ENCODE data around the gene CCDC170. TPM values are rescaled to one million over a fixed set of nuclear protein-coding genes. Genes with fewer than 3 reads are reported as not detected.

CCDC170 gene
- total RNA-seq, 2 experiments from 2014 or later = not detected

DNA sequence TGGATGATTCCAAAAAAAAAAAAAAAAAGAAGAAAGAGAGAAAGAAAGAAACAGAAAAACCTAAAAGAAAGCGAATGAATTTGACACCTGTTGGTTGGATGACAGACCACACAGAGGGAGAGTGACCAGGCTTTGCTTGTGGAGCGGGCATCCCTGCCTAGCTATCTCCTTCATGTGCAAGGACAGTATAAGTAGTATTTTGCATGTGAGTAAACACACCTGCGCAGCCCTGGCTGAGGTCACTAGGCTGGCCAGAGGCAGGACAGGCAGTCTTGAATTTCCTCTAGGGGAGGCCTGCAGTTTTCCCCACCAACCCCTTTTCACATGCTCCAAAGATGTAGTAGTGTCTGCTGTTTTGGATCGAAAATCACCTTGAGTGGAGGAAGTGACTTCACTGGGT, 126.4 kb downstream of the CCDC170 start:
- H3K27me3 Mint-ChIP-seq = peaks cover 23% of the 10 kb centered on the region
- intact Hi-C loops (cut with DNase I, micrococcal nuclease) = no loop called here
- peaks cover 0 to 5% of the 10 kb centered on the region in 2 experiments for H3K27me3 ChIP-seq (ENCODE audit: control insufficient read depth in 1 of 2, insufficient read depth in 2 of 2, low read length in 2 of 2)
- no peaks in the 10 kb centered on the region for H3K36me3 Mint-ChIP-seq (ENCODE audit: low read depth)
- H3K4me3 Mint-ChIP-seq = no peak overlapping the region
- DNase-seq = no peak
- H3K4me3 ChIP-seq (ENCODE audit: low read length) = no peak overlapping the region
- no peak for ATAC-seq (ENCODE audit: poor library complexity)
- no peaks in the 10 kb centered on the region for H3K36me3 ChIP-seq (ENCODE audit: insufficient read depth, low read length)
- no peak overlapping the region for H3K27ac Mint-ChIP-seq
- CTCF ChIA-PET = interaction anchor here (0.7 kb wide), 1 partner anchor 296 kb away, joined by 3 read pairs; no protein-coding TSS in a partner anchor
- H3K9me3 Mint-ChIP-seq = peaks cover 2% of the 10 kb centered on the region
- H3K27ac ChIP-seq (ENCODE audit: low read depth in 1 of 2, low read length in 2 of 2) = no peak overlapping the region
- no peaks in the 10 kb centered on the region for H3K4me1 Mint-ChIP-seq (ENCODE audit: low read depth)
- no peaks in the 10 kb centered on the region for H3K4me1 ChIP-seq (ENCODE audit: insufficient read depth, low read length)
- TF ChIP-seq, protein P1, sequence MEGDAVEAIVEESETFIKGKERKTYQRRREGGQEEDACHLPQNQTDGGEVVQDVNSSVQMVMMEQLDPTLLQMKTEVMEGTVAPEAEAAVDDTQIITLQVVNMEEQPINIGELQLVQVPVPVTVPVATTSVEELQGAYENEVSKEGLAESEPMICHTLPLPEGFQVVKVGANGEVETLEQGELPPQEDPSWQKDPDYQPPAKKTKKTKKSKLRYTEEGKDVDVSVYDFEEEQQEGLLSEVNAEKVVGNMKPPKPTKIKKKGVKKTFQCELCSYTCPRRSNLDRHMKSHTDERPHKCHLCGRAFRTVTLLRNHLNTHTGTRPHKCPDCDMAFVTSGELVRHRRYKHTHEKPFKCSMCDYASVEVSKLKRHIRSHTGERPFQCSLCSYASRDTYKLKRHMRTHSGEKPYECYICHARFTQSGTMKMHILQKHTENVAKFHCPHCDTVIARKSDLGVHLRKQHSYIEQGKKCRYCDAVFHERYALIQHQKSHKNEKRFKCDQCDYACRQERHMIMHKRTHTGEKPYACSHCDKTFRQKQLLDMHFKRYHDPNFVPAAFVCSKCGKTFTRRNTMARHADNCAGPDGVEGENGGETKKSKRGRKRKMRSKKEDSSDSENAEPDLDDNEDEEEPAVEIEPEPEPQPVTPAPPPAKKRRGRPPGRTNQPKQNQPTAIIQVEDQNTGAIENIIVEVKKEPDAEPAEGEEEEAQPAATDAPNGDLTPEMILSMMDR (IDR thresholded peaks at IDR 0.05) = no peak
- POLR2A ChIA-PET = no interaction called here
- H3K9me3 ChIP-seq (ENCODE audit: control insufficient read depth in 1 of 2, insufficient read depth in 1 of 2, low read length in 2 of 2) = no peaks in the 10 kb centered on the region

DNA sequence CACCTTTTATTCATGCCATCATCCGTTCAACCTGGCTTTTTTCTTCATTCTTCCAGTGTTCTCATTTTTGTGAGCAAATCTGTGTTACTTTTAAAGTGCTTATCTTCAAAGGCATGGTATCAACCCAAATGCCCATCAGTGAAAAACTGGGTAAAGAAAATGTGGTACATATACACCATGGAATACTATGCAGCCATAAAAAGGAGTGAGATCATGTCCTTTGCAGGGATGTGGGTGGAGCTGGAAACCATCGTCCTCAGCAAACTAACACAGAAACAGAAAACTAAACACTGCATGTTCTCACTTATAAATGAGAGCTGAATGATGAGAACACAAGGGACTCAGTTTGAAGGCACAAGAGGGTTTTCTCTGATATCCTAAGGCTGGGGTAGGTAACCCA, 130.3 kb downstream of the CCDC170 start:
- ChIA-PET POLR2A (no interaction called here), CTCF (no interaction called here)

DNA sequence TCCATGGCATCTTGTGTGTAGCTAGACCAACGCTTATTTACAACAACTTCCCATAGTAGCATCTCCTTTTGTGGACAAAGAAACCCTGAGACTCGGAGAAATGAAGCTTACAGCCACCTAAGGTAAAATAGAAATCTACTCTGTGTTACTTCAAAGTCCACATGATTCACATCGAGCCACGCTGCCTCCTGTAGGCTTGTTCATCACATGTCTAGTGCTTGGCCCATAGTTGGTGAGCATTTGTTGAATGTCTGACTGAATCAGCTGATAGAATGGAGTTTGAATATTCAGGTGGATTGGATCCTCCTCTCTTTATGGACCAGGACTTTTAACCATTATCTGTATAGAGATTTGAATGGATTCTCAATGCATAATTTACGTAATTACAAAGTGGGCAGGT, 130.7 kb downstream of the CCDC170 start:
- ChIA-PET CTCF (no interaction called here), POLR2A (no interaction called here)
- Mint-ChIP-seq H3K9me3 (no peaks in the 10 kb centered on the region), H3K36me3 (ENCODE audit: low read depth) (no peaks in the 10 kb centered on the region), H3K27me3 (peaks cover 5% of the 10 kb centered on the region), H3K4me3 (no peak overlapping the region), H3K27ac (no peak overlapping the region), H3K4me1 (ENCODE audit: low read depth) (no peaks in the 10 kb centered on the region)
- no peak overlapping the region for H3K4me3 ChIP-seq (ENCODE audit: low read length)
- H3K4me1 ChIP-seq (ENCODE audit: insufficient read depth, low read length) = no peaks in the 10 kb centered on the region
- TF ChIP-seq, protein P1 (IDR thresholded peaks at IDR 0.05) = no peak
- no peaks in the 10 kb centered on the region for H3K36me3 ChIP-seq (ENCODE audit: insufficient read depth, low read length)
- ATAC-seq (ENCODE audit: poor library complexity) (no peak), DNase-seq (no peak)
- H3K27me3 ChIP-seq (ENCODE audit: control insufficient read depth in 1 of 2, insufficient read depth in 2 of 2, low read length in 2 of 2) = peaks cover 0 to 3% of the 10 kb centered on the region in 2 experiments
- intact Hi-C loops (cut with DNase I, micrococcal nuclease) = no loop called here
- H3K9me3 ChIP-seq (ENCODE audit: control insufficient read depth in 1 of 2, insufficient read depth in 1 of 2, low read length in 2 of 2) = no peaks in the 10 kb centered on the region
- no peak overlapping the region for H3K27ac ChIP-seq (ENCODE audit: low read depth in 1 of 2, low read length in 2 of 2)

More for the DNA sequence above, 130.3 kb downstream of the CCDC170 start:
- Histone ChIP-seq H3K27me3 (ENCODE audit: control insufficient read depth in 1 of 2, insufficient read depth in 2 of 2, low read length in 2 of 2) (peaks cover 0 to 3% of the 10 kb centered on the region in 2 experiments), H3K36me3 (ENCODE audit: insufficient read depth, low read length) (no peaks in the 10 kb centered on the region), H3K9me3 (ENCODE audit: control insufficient read depth in 1 of 2, insufficient read depth in 1 of 2, low read length in 2 of 2) (no peaks in the 10 kb centered on the region), H3K4me3 (ENCODE audit: low read length) (no peak overlapping the region), H3K4me1 (ENCODE audit: insufficient read depth, low read length) (no peaks in the 10 kb centered on the region), H3K27ac (ENCODE audit: low read depth in 1 of 2, low read length in 2 of 2) (no peak overlapping the region)
- H3K4me1 Mint-ChIP-seq (ENCODE audit: low read depth) = no peaks in the 10 kb centered on the region
- DNase-seq = no peak
- no peak overlapping the region for H3K27ac Mint-ChIP-seq
- TF ChIP-seq, protein P1 (IDR thresholded peaks at IDR 0.05) = no peak
- no peak overlapping the region for H3K4me3 Mint-ChIP-seq
- peaks cover 5% of the 10 kb centered on the region for H3K27me3 Mint-ChIP-seq
- intact Hi-C loops (cut with DNase I, micrococcal nuclease) = no loop called here
- no peaks in the 10 kb centered on the region for H3K9me3 Mint-ChIP-seq
- no peaks in the 10 kb centered on the region for H3K36me3 Mint-ChIP-seq (ENCODE audit: low read depth)
- ATAC-seq (ENCODE audit: poor library complexity) = no peak
